Transverse colon (tissue), 4 donors: Measurements from ENCODE around the gene FCN2.

ENCODE experiments used
- CTCF ChIP-seq, 5 experiments: fragments of 200-600 bp in 3 of 5; fragments of 450-650 bp in 2 of 5; sonication (generic) in 3 of 5; IDR thresholded peaks; 1 replicate in 2 of 5; 2 replicates in 3 of 5; pipeline ENCODE4 v1.5.1; 2016 to 2017; ENCODE audit warnings: antibody characterized with exemption in 5 of 5, inconsistent platforms in 3 of 5, mild to moderate bottlenecking in 2 of 5, moderate library complexity in 1 of 5
- EP300 ChIP-seq: sonication (generic); formaldehyde crosslinking; IDR thresholded peaks from one replicate; pipeline ENCODE4 v1.6.1; 2017; ENCODE audit warnings: antibody characterized with exemption, low read depth
- POLR2A ChIP-seq: fragments of 450-650 bp; IDR thresholded peaks from one replicate; pipeline ENCODE4 v1.6.1; 2016; ENCODE audit warnings: antibody characterized with exemption, mild to moderate bottlenecking, moderate library complexity
- POLR2AphosphoS5 ChIP-seq, 3 donors: sonication (generic); formaldehyde crosslinking; IDR thresholded peaks; one replicate each; pipeline ENCODE4 v1.6.1; 2016; ENCODE audit warnings: antibody characterized with exemption in 3 of 3

GRCh38 chr9:134851020-134851419 is 29.6 kb upstream of the FCN2 start:
- no peak for TF ChIP-seq CTCF (IDR thresholded peaks at IDR 0.05)
- no peak for TF ChIP-seq EP300
- no peak for TF ChIP-seq POLR2A
- no peak for TF ChIP-seq POLR2AphosphoS5 (IDR thresholded peaks at IDR 0.05)
